Fibroblast of skin of right quadriceps (primary cell): ENCODE results near the gene GMDS.

Source experiments
- DNase-seq: peaks from one replicate; pipeline ENCODE4 v3.0.0-alpha.2; 2013

The GMDS gene

GRCh38 chr6:1786455-1787453 is 458.7 kb downstream of the GMDS start:
- DNase-seq, result no peak

GRCh38 chr6:1784422-1784884 is 461.0 kb downstream of the GMDS start:
- DNase-seq, result no peak

GRCh38 chr6:1781817-1782184 is 463.6 kb downstream of the GMDS start:
- DNase-seq, result no peak

- DNase-seq, result no peak
These were observed 464.1 kb downstream of the GMDS start for GRCh38 chr6:1781152-1781816.

- no peak for DNase-seq
These were observed 465.0 kb downstream of the GMDS start for GRCh38 chr6:1780251-1780867.

- no peak for DNase-seq
These were observed 466.6 kb downstream of the GMDS start for GRCh38 chr6:1778686-1779235.

- DNase-seq, result no peak
These were observed 467.3 kb downstream of the GMDS start for GRCh38 chr6:1777921-1778685.

- DNase-seq, result no peak
These were observed 470.0 kb downstream of the GMDS start for GRCh38 chr6:1775441-1775840.

- DNase-seq, result peak; percentile 79
These were observed 471.0 kb downstream of the GMDS start for GRCh38 chr6:1774226-1774915.

GRCh38 chr6:1773700-1774099 is 471.7 kb downstream of the GMDS start:
- DNase-seq, result no peak

GRCh38 chr6:1770968-1771723 is 474.3 kb downstream of the GMDS start:
- peak; percentile 64 for DNase-seq

GRCh38 chr6:1770435-1770843 is 475.0 kb downstream of the GMDS start:
- peak; percentile 55 for DNase-seq

- peak; percentile 71 for DNase-seq
These were observed 477.7 kb downstream of the GMDS start for GRCh38 chr6:1767481-1768246.

- no peak for DNase-seq
These were observed 478.8 kb downstream of the GMDS start for GRCh38 chr6:1766654-1767053.

GRCh38 chr6:1765160-1765903 is 480.1 kb downstream of the GMDS start:
- no peak for DNase-seq

- DNase-seq, result no peak
These were observed 480.9 kb downstream of the GMDS start for GRCh38 chr6:1764397-1764987.

GRCh38 chr6:1763404-1763803 is 482.0 kb downstream of the GMDS start:
- DNase-seq, result no peak

- DNase-seq, result no peak
These were observed 483.2 kb downstream of the GMDS start for GRCh38 chr6:1762203-1762602.

- no peak for DNase-seq
These were observed 483.9 kb downstream of the GMDS start for GRCh38 chr6:1761477-1761877.
